Prostate gland (tissue), 2 donors: ENCODE data around the gene ASAP3.

Experiments used
- POLR2A ChIP-seq: fragments of 450-650 bp; IDR thresholded peaks from one replicate; pipeline ENCODE4 v1.6.1; 2016; ENCODE audit warnings: antibody characterized with exemption, mild to moderate bottlenecking
- POLR2AphosphoS5 ChIP-seq: sonication (generic); formaldehyde crosslinking; IDR thresholded peaks from one replicate; pipeline ENCODE4 v1.6.1; 2017; ENCODE audit warnings: antibody characterized with exemption
- TF ChIP-seq, protein P1 (sequence below), 4 experiments: fragments of 200-600 bp in 2 of 4; fragments of 450-650 bp in 2 of 4; sonication (generic) in 2 of 4; IDR thresholded peaks; 1 replicate in 3 of 4; 2 replicates in 1 of 4; pipeline ENCODE4 v1.5.1; 2016 to 2019; ENCODE audit warnings: antibody characterized with exemption in 4 of 4, mild to moderate bottlenecking in 2 of 4, moderate library complexity in 2 of 4

- TF ChIP-seq, protein P1, sequence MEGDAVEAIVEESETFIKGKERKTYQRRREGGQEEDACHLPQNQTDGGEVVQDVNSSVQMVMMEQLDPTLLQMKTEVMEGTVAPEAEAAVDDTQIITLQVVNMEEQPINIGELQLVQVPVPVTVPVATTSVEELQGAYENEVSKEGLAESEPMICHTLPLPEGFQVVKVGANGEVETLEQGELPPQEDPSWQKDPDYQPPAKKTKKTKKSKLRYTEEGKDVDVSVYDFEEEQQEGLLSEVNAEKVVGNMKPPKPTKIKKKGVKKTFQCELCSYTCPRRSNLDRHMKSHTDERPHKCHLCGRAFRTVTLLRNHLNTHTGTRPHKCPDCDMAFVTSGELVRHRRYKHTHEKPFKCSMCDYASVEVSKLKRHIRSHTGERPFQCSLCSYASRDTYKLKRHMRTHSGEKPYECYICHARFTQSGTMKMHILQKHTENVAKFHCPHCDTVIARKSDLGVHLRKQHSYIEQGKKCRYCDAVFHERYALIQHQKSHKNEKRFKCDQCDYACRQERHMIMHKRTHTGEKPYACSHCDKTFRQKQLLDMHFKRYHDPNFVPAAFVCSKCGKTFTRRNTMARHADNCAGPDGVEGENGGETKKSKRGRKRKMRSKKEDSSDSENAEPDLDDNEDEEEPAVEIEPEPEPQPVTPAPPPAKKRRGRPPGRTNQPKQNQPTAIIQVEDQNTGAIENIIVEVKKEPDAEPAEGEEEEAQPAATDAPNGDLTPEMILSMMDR (IDR thresholded peaks at IDR 0.05), result no peak
- TF ChIP-seq POLR2AphosphoS5 (no peak), POLR2A (no peak)
These were observed 17.5 kb downstream of the ASAP3 start for GRCh38 chr1:23466423-23466989.
